ENCODE results near the gene CENPB.

Gene CENPB

GRCh38 chr20:3784863-3785239, 1.7 kb downstream of the CENPB start:
- TF ChIP-seq CTCF (IDR thresholded peaks at IDR 0.05; ENCODE audit: control insufficient read depth, insufficient read depth, low read depth, low read length, missing control alignments) = no peak
- peak overlapping the region; percentile 76 for H3K4me3 ChIP-seq (ENCODE audit: control insufficient read depth, low read depth, low read length)
- no peak for DNase-seq (ENCODE audit: low read depth)

GRCh38 chr20:3784216-3784853, 2.2 kb downstream of the CENPB start:
- DNase-seq (ENCODE audit: low read depth) = no peak
- H3K4me3 ChIP-seq (ENCODE audit: control insufficient read depth, low read depth, low read length) = peak overlapping the region; percentile 76
- TF ChIP-seq CTCF (IDR thresholded peaks at IDR 0.05; ENCODE audit: control insufficient read depth, insufficient read depth, low read depth, low read length, missing control alignments) = no peak

- DNase-seq (ENCODE audit: low read depth) = no peak
- no peak for TF ChIP-seq CTCF (IDR thresholded peaks at IDR 0.05; ENCODE audit: control insufficient read depth, insufficient read depth, low read depth, low read length, missing control alignments)
- no peak overlapping the region for H3K4me3 ChIP-seq (ENCODE audit: control insufficient read depth, low read depth, low read length)
These were observed 2.9 kb downstream of the CENPB start for GRCh38 chr20:3783511-3784195.

GRCh38 chr20:3783068-3783489, 3.5 kb downstream of the CENPB start:
- no peak for DNase-seq (ENCODE audit: low read depth)
- no peak overlapping the region for H3K4me3 ChIP-seq (ENCODE audit: control insufficient read depth, low read depth, low read length)
- no peak for TF ChIP-seq CTCF (IDR thresholded peaks at IDR 0.05; ENCODE audit: control insufficient read depth, insufficient read depth, low read depth, low read length, missing control alignments)

GRCh38 chr20:3782597-3782996, 3.9 kb downstream of the CENPB start:
- no peak for TF ChIP-seq CTCF (IDR thresholded peaks at IDR 0.05; ENCODE audit: control insufficient read depth, insufficient read depth, low read depth, low read length, missing control alignments)
- no peak for DNase-seq (ENCODE audit: low read depth)
- no peak overlapping the region for H3K4me3 ChIP-seq (ENCODE audit: control insufficient read depth, low read depth, low read length)

- DNase-seq (ENCODE audit: low read depth) = peak; percentile 77
- peak; percentile 74 for TF ChIP-seq CTCF (IDR thresholded peaks at IDR 0.05; ENCODE audit: control insufficient read depth, insufficient read depth, low read depth, low read length, missing control alignments)
- peak within 1 kb of the TSS; percentile 48 for H3K4me3 ChIP-seq (ENCODE audit: control insufficient read depth, low read depth, low read length)
These were observed 5.2 kb downstream of the CENPB start, which contains the start of gene SPEF1 for GRCh38 chr20:3781153-3781910. TSS of gene SPEF1 (minus strand) at chr20:3781448. CDS start at chr20:3781287, 161 bp downstream.
